K562 (cell line): ENCODE results near the gene LRP1B. TPM values are rescaled to one million over a fixed set of nuclear protein-coding genes. Genes with fewer than 3 reads are reported as not detected.

Experiments
- ATAC-seq: fragments of 200-7000 bp; cut with Tn5 transposase; 3 replicates; pipeline ENCODE4 v1.9.1; 2020; ENCODE audit warnings: moderate library complexity
- BruUV-seq: library from RNA; stranded (reverse); fragments of 400-500 nt; replicated peaks from 2 replicates; lab custom pipeline; 2021; lab: Mats Ljungman, UMichigan
- CTCF ChIA-PET: fragments of 300-600 bp; formaldehyde crosslinking; extraction: SDS; loops from one replicate; lab custom pipeline; 2021; ENCODE audit warnings: low intra/inter-chr PET ratio; lab: Yijun Ruan, JAX
- POLR2A ChIA-PET: fragments of 300-600, 350-650 bp; sonication (Branson Sonifier 250); formaldehyde crosslinking; extraction: SDS; loops from one replicate; lab custom pipeline; 2021; ENCODE audit warnings: antibody characterized with exemption, inconsistent platforms; lab: Yijun Ruan, JAX
- DNase-seq, 4 experiments: peaks; one replicate each; pipeline versions ENCODE4 v3.0.0 to v3.0.0-alpha.2; 2011 to 2018; ENCODE audit warnings: low spot score in 3 of 4, mixed read lengths in 3 of 4; ENCODE audit errors: extremely low read depth in 1 of 4
- FAIRE-seq: peaks from 2 replicates; lab custom pipeline; 2011; peaks lifted over from hg19 to GRCh38; lab: Jason Lieb, UNC
- H2AFZ ChIP-seq: 2 replicates; pipeline ENCODE4 v1.6.0; 2011; ENCODE audit warnings: low read depth, low read length, control low read depth, inconsistent platforms
- H3K27ac ChIP-seq: fragments of 200-600 bp; 3 replicates; pipeline ENCODE4 v1.8.0; 2011; ENCODE audit warnings: low read depth, mild to moderate bottlenecking, control low read depth, inconsistent platforms, low read length, moderate library complexity, mixed read lengths; ENCODE audit errors: extremely low read depth
- H3K27me3 ChIP-seq, 2 experiments: fragments of 300-600 bp in 1 of 2; 2 replicates in 1 of 2; 3 replicates in 1 of 2; pipeline versions ENCODE4 v1.6.0 to v1.8.0; 2011; ENCODE audit warnings: inconsistent platforms in 2 of 2, low read length in 2 of 2, mild to moderate bottlenecking in 1 of 2, mixed read lengths in 1 of 2, moderate library complexity in 1 of 2; ENCODE audit not compliant: control insufficient read depth in 2 of 2, insufficient read depth in 2 of 2
- H3K36me3 ChIP-seq: fragments of 300-600 bp; 3 replicates; pipeline ENCODE4 v1.8.0; 2011; ENCODE audit warnings: mild to moderate bottlenecking, low read length, inconsistent platforms; ENCODE audit not compliant: control insufficient read depth, insufficient read depth
- H3K4me1 ChIP-seq, 2 experiments: fragments of 200-600 bp in 1 of 2; replicated peaks in 1 of 2; 2 replicates in 1 of 2; 3 replicates in 1 of 2; pipeline versions ENCODE4 v1.5.1 to v1.8.0; 2011; ENCODE audit warnings: inconsistent platforms in 2 of 2, low read length in 2 of 2, mild to moderate bottlenecking in 1 of 2, mixed read lengths in 1 of 2, moderate library complexity in 1 of 2; ENCODE audit not compliant: control insufficient read depth in 2 of 2, insufficient read depth in 2 of 2
- H3K4me2 ChIP-seq: 2 replicates; pipeline ENCODE4 v1.6.1; 2011; ENCODE audit warnings: low read length, control low read depth, inconsistent platforms, mixed read lengths; ENCODE audit not compliant: insufficient read depth
- H3K4me3 ChIP-seq: fragments of 200-600 bp; sonication (generic), shearing (Covaris generic); 2 replicates; pipeline ENCODE4 v1.5.1; 2016; ENCODE audit warnings: control low read depth, inconsistent platforms
- H3K79me2 ChIP-seq: fragments of 200-600 bp; 3 replicates; pipeline ENCODE4 v1.8.0; 2011; ENCODE audit warnings: low read length, inconsistent platforms; ENCODE audit not compliant: control insufficient read depth, insufficient read depth
- H3K9ac ChIP-seq, 2 experiments: 2 replicates each; pipeline versions ENCODE4 v1.6.0 to v1.6.1; 2011; ENCODE audit warnings: low read depth in 2 of 2, low read length in 2 of 2, control low read depth in 1 of 2, inconsistent platforms in 1 of 2, mild to moderate bottlenecking in 1 of 2, mixed read lengths in 1 of 2; ENCODE audit not compliant: insufficient read depth in 1 of 2
- H3K9me1 ChIP-seq: one replicate; pipeline ENCODE4 v1.6.0; 2011; ENCODE audit warnings: inconsistent platforms, mild to moderate bottlenecking, low read length, moderate library complexity; ENCODE audit not compliant: control insufficient read depth, insufficient read depth
- H3K9me3 ChIP-seq: replicated peaks from 2 replicates; pipeline ENCODE4 v1.5.1; 2011; ENCODE audit warnings: low read depth, low read length, inconsistent platforms; ENCODE audit not compliant: control insufficient read depth, insufficient read depth
- H4K20me1 ChIP-seq: replicated peaks from 2 replicates; pipeline ENCODE4 v1.6.1; 2011; ENCODE audit warnings: low read length, inconsistent platforms, mixed read lengths; ENCODE audit not compliant: control insufficient read depth, insufficient read depth
- HDAC1 ChIP-seq, 2 experiments: fragments of 450-650 bp; IDR thresholded peaks; 2 replicates each; pipeline ENCODE4 v1.6.1; 2016 to 2017; ENCODE audit warnings: inconsistent platforms in 1 of 2, mild to moderate bottlenecking in 1 of 2, moderate library complexity in 1 of 2
- HNRNPL ChIP-seq: fragments of 200-400 bp; formaldehyde crosslinking; IDR thresholded peaks from 2 replicates; pipeline ENCODE4 v1.6.1; 2017; ENCODE audit warnings: low read depth, mild to moderate bottlenecking, low read length
- KDM5B ChIP-seq: fragments of 200-600 bp; sonication (generic); IDR thresholded peaks from 2 replicates; pipeline ENCODE4 v1.6.1; 2012; ENCODE audit warnings: low read depth, mild to moderate bottlenecking, moderate library complexity, low read length, control low read depth, inconsistent platforms; ENCODE audit not compliant: insufficient replicate concordance
- KLF13 ChIP-seq: fragments of 450-650 bp; IDR thresholded peaks from 2 replicates; pipeline ENCODE4 v1.6.1; 2016; ENCODE audit warnings: missing genetic modification characterization, low read depth, mild to moderate bottlenecking, missing compliant biosample characterization, moderate library complexity, borderline replicate concordance
- TCF3 ChIP-seq: sonication (generic); formaldehyde crosslinking; IDR thresholded peaks from 2 replicates; pipeline ENCODE4 v1.4.0; 2020; ENCODE audit warnings: mild to moderate bottlenecking, missing genetic modification reagents
- VEZF1 ChIP-seq: fragments of 200-800 bp; sonication (Bioruptor generic); IDR thresholded peaks from 2 replicates; pipeline ENCODE4 v1.6.1; 2017; ENCODE audit warnings: missing genetic modification characterization, missing compliant biosample characterization
- WGBS: fragments of 100-300 bp; shearing (Covaris generic); methylation state at CpG from one replicate; pipeline ENCODE4 v1.1.6; 2016; ENCODE audit warnings: low coverage, mixed read lengths; ENCODE audit not compliant: insufficient coverage; ENCODE audit errors: missing lambda C conversion rate; 5-methylcytosine and 5-hydroxymethylcytosine counted together
- in situ Hi-C: fragments of 300-500 bp; cut with MboI; formaldehyde crosslinking; loops from 4 replicates; pipeline ENCODE4 v1.15.0; 2018; ENCODE audit warnings: inconsistent platforms, mixed read lengths
- intact Hi-C: fragments of 100-400 bp; cut with micrococcal nuclease; formaldehyde crosslinking; loops from 2 replicates; pipeline ENCODE4 v1.14.2; 2022
- polyA plus RNA-seq, 8 experiments: library from polyadenylated mRNA; depleted of rRNA in 4 of 8; stranded (reverse) in 5 of 8; unstranded in 3 of 8; fragments of >200 nt; fragmentation: Nextera tagmentation in 2 of 8; fragmentation: Illumina TruSeq in 1 of 8; extraction: Ambion mirVana in 2 of 8; extraction: Trizol in 1 of 8; gene quantifications; 2 replicates each; pipeline versions ENCODE4 v1.2.1 to v1.2.3, GENCODE V29; 2011 to 2014; ENCODE audit warnings: inconsistent platforms in 1 of 8, missing spikeins in 1 of 8
- total RNA-seq, 7 experiments: library from RNA; depleted of rRNA in 6 of 7; stranded (reverse); fragments of >200 nt in 6 of 7; fragmentation: Illumina TruSeq in 2 of 7; extraction: Trizol in 2 of 7; gene quantifications; 2 replicates each; pipeline versions ENCODE4 v1.2.1 to v1.2.3, GENCODE V29; 2011 to 2021; ENCODE audit warnings: low replicate concordance in 1 of 7
- TF ChIP-seq, protein P1 (sequence below): fragments of 450-650 bp; IDR thresholded peaks from 2 replicates; pipeline ENCODE4 v1.6.1; 2017; ENCODE audit warnings: antibody characterized with exemption, mild to moderate bottlenecking

The LRP1B gene
- total and polyA plus RNA-seq, 9 of the 15 experiments (the other 6 are each of a cell fraction or from before 2014, with no cell fraction given): not detected

- Histone ChIP-seq H2AFZ (no peak overlapping the region), H3K27ac (no peak overlapping the region), H4K20me1 (no peaks in the 10 kb centered on the region), H3K9me3 (no peaks in the 10 kb centered on the region), H3K36me3 (no peaks in the 10 kb centered on the region), H3K4me3 (no peak overlapping the region), H3K4me1 (no peaks in the 10 kb centered on the region), H3K9ac (no peak overlapping the region), H3K9me1 (no peaks in the 10 kb centered on the region), H3K27me3 (no peaks in the 10 kb centered on the region), H3K79me2 (no peaks in the 10 kb centered on the region), H3K4me2 (no peak overlapping the region)
- no peak for ATAC-seq
- in situ Hi-C loops (no loop called here), intact Hi-C loops (no loop called here)
- ChIA-PET CTCF (no interaction called here), POLR2A (no interaction called here)
- TF ChIP-seq HNRNPL (no peak), KDM5B (no peak), TCF3 (CRISPR knock-in tag) (no peak), HDAC1 (IDR thresholded peaks at IDR 0.05) (no peak), VEZF1 (CRISPR knock-in tag) (no peak), KLF13 (no peak)
- TF ChIP-seq, protein P1, sequence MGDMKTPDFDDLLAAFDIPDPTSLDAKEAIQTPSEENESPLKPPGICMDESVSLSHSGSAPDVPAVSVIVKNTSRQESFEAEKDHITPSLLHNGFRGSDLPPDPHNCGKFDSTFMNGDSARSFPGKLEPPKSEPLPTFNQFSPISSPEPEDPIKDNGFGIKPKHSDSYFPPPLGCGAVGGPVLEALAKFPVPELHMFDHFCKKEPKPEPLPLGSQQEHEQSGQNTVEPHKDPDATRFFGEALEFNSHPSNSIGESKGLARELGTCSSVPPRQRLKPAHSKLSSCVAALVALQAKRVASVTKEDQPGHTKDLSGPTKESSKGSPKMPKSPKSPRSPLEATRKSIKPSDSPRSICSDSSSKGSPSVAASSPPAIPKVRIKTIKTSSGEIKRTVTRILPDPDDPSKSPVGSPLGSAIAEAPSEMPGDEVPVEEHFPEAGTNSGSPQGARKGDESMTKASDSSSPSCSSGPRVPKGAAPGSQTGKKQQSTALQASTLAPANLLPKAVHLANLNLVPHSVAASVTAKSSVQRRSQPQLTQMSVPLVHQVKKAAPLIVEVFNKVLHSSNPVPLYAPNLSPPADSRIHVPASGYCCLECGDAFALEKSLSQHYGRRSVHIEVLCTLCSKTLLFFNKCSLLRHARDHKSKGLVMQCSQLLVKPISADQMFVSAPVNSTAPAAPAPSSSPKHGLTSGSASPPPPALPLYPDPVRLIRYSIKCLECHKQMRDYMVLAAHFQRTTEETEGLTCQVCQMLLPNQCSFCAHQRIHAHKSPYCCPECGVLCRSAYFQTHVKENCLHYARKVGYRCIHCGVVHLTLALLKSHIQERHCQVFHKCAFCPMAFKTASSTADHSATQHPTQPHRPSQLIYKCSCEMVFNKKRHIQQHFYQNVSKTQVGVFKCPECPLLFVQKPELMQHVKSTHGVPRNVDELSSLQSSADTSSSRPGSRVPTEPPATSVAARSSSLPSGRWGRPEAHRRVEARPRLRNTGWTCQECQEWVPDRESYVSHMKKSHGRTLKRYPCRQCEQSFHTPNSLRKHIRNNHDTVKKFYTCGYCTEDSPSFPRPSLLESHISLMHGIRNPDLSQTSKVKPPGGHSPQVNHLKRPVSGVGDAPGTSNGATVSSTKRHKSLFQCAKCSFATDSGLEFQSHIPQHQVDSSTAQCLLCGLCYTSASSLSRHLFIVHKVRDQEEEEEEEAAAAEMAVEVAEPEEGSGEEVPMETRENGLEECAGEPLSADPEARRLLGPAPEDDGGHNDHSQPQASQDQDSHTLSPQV: no peak
- BruUV-seq: no TSS peak
- 0% methylated on average over 2 of the region's 2 CpGs for WGBS
- no peak for FAIRE-seq
- no peak for DNase-seq
Measured at GRCh38 chr2:140580532-140581151, 1550.2 kb downstream of the LRP1B start.
